Urothelium cell line (cell line): Measurements from ENCODE around the gene MYO5A.
"Not testable (repeated sequence)": the region's sequence is repeated elsewhere in the genome, so short reads cannot be mapped to it uniquely, and the experiment has no call there.

Experiments
- DNase-seq: peaks from one replicate; pipeline ENCODE4 v3.0.0; 2011; ENCODE audit warnings: low spot score, mixed read lengths
- FAIRE-seq: peaks from 2 replicates; lab custom pipeline; 2011; peaks lifted over from hg19 to GRCh38; lab: Jason Lieb, UNC

The MYO5A gene

DNA sequence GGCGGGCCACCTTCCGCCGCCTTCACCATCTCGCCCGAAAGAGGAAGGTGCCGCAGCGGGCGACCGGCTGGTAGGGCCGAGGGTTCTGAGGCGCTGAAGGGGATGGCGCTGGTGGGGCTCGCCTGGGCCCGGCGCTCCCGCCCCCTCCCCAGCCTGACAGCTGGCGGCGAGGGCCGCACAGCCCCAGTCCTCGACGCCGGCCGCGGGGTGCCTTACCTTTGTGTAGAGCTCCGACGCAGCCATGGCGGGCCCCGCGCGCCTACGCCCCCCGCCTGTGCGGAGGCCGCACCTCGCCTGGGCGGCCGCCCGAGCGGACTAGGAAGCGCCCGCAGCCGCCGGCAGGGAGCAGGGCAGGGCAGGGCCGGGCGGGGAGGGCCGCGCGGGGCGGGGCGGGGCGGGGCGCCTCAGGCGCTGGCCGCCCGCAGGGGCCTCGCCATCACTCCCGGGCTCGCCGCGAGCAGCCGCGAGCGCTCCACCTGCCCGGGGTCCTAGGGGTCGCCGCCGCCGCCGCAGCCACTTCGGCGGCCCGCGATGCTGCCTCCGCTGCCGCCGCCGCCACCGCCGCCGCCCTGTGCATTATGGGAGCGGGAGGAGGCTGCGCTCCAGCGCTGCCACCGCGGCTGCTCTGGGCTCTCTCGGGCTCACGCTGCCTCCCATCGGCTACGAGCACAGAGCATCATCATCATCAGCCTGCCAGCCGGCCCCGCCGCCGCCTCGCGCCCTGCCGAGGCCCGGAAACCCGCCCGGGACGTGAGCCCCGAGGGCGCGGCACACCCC is at the start of gene MYO5A:
Gene MYO5A, minus strand, starts transcription at position 317 of the 777 bp plus-strand sequence. Its CDS starts 74 bp downstream, at position 243.
- DNase-seq (peak; percentile 83), FAIRE-seq (no peak)

- no peak for FAIRE-seq
Measured at GRCh38 chr15:52576692-52577091, 48.0 kb upstream of the MYO5A start.

GRCh38 chr15:52575573-52575972 is 46.9 kb upstream of the MYO5A start:
- not testable (repeated sequence) for DNase-seq, FAIRE-seq

More at GRCh38 chr15:52576692-52577091, 48.0 kb upstream of the MYO5A start:
- no peak for DNase-seq

DNA sequence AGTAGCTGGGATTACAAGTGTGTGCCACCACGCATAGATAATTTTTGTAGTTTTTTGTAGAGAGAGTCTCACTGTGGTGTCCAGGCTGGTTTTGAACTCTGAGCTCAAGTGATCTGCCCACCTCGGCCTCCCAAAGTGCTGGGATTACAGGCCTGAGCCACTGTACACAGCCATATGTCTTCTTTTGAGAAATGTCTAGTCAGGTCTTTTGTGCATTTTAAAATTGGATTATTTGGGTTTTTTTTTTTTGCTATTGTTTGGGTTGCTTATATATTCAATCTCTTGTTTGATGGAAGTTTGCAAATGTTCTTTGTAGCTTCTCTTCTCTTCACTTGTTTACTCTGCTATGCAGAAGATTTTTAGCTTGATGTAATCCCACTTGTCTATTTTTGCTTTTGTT is 46.4 kb upstream of the MYO5A start:
- FAIRE-seq (no peak), DNase-seq (no peak)

GRCh38 chr15:52574623-52575022 is 45.9 kb upstream of the MYO5A start:
- not testable (repeated sequence) for DNase-seq, FAIRE-seq

GRCh38 chr15:52568601-52569585 is 40.2 kb upstream of the MYO5A start, which contains the start of gene ARPP19:
TSS of gene ARPP19 (minus strand) at chr15:52569030. CDS start at chr15:52568892, 138 bp downstream.
- FAIRE-seq (no peak), DNase-seq (peak; percentile 91)

DNA sequence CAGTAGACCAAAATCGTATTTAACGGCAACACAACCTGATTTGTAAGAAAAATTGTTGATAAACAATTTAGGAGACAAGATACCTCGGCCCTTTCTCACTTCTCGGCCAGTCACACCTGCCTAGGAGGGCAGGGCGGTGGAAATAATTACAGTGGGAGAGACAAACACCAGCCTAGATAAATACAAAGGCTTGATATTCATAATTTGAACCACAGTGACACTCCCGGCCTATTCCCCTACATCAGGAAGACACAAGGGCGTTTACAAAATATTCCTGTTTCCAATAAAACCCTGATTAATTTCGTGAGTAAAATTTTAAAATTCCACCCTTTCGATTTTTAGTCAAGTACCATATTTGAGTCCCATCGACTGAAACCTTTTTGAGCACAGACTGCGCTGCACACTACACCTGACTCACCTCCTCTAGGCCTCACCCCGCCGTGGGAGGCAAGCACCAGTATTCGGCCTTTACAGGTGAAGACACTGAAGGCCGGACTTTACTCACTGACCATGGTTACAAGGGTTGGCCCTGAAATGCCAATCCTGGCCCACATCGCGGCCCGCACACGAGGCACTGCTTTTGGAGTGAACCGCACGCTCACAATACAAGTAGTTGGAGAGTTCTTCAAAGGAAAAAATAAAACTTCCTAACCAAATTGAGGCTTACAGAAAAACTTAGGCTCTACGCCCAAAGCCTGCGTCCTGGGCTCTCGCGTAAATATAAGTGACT is 39.4 kb upstream of the MYO5A start:
- FAIRE-seq (no peak), DNase-seq (peak; percentile 14)

DNA sequence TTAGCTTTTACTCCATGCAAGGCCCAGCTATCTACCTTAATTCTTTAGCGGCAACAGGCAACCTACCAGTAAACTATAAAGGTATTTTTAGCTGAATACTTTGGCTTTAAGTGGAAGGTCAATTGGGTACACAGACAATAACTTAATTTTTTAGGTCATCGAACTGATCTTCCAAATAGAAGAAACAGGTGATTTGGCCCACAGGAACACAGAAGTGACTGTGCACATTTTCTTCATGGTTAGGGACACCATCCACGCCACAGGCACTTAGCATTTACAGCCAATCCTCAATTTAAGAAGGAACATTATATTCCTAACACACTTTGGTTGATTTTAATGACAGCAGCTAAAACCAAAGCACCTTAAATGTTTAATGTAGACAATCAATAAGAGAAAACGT is 38.2 kb upstream of the MYO5A start:
- FAIRE-seq (no peak), DNase-seq (no peak)

- FAIRE-seq, DNase-seq: not testable (repeated sequence)
Measured at GRCh38 chr15:52565417-52566358, 37.0 kb upstream of the MYO5A start.

- FAIRE-seq (no peak), DNase-seq (no peak)
Measured at GRCh38 chr15:52563501-52564060, 34.9 kb upstream of the MYO5A start.

DNA sequence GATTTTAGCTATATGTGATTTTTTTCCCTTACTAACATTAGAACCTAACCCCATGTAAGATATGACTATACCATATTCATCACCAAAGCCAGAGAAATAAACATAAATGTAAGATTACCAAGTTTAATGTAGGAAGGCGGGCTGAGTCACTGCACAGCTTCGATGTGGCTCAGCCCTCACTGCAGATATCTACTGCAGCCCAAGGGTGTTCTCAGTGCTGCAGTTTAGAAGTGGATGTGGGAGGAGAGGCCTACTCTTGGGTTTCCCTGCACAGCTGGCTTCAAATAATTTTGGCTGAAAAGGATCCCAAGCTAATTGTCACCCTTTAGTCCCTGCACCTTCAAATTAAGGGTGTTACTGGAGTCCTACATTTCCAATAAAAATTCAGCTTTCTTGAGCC is 30.9 kb upstream of the MYO5A start:
- DNase-seq (no peak), FAIRE-seq (no peak)

GRCh38 chr15:52559022-52559421 is 30.3 kb upstream of the MYO5A start:
- no peak for FAIRE-seq
- DNase-seq = no peak

DNA sequence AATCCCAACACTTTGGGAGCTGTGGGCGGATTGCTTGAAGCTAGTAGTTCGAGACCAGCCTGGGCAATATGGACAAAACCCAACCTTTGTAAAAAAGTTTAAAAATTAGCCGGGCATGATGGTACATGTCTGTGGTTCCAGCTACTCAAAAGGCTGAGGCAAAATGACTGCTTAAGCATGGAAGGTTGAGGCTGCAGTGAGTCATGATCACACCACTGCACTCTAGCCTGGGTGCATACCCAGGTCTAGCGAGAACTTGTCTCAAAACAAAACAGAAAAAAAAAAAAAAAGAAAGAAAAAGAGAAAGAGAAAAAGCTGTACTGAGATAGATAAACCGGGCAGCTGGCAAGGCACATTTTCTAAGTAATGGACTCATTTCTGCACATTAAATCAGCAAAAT is 29.5 kb upstream of the MYO5A start:
- DNase-seq = peak; percentile 9
- FAIRE-seq = no peak

GRCh38 chr15:52557274-52557641 is 28.6 kb upstream of the MYO5A start:
- DNase-seq = no peak
- no peak for FAIRE-seq

- FAIRE-seq = no peak
- no peak for DNase-seq
Measured at GRCh38 chr15:52556524-52557273, 28.0 kb upstream of the MYO5A start.

GRCh38 chr15:52552303-52552702 is 23.6 kb upstream of the MYO5A start:
- no peak for FAIRE-seq
- DNase-seq = no peak

DNA sequence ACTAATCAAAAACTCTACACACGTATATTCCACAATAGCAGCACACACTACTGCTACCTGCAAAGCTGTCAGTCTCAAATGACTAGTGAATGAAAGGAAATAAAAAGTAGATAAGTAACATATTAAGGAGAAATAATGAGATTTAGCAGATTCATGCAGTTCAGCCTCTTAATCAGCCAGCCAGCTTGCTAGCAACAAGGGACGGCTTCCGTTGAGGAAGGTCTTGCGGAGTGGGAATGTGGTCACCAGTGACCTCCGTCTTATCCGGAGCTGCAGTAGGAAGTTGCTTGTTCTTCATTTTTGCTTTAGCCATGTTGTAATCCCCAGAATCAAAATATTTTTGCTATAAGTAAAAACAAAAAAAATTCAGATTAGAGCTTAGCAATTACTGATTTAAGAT is 23.1 kb upstream of the MYO5A start:
- no peak for DNase-seq
- FAIRE-seq = no peak

- not testable (repeated sequence) for FAIRE-seq, DNase-seq
Measured at GRCh38 chr15:52551186-52551585, 22.5 kb upstream of the MYO5A start.
